K562 (cell line): ENCODE results near the gene ADGRB3. TPM values are rescaled to one million over a fixed set of nuclear protein-coding genes. Genes with fewer than 3 reads are reported as not detected.

Source experiments
- ATAC-seq: fragments of 200-7000 bp; cut with Tn5 transposase; 3 replicates; pipeline ENCODE4 v1.9.1; 2020; ENCODE audit warnings: moderate library complexity
- BruUV-seq: library from RNA; stranded (reverse); fragments of 400-500 nt; replicated peaks from 2 replicates; lab custom pipeline; 2021; lab: Mats Ljungman, UMichigan
- CTCF ChIA-PET: fragments of 300-600 bp; formaldehyde crosslinking; extraction: SDS; loops from one replicate; lab custom pipeline; 2021; ENCODE audit warnings: low intra/inter-chr PET ratio; lab: Yijun Ruan, JAX
- POLR2A ChIA-PET: fragments of 300-600, 350-650 bp; sonication (Branson Sonifier 250); formaldehyde crosslinking; extraction: SDS; loops from one replicate; lab custom pipeline; 2021; ENCODE audit warnings: antibody characterized with exemption, inconsistent platforms; lab: Yijun Ruan, JAX
- DNase-seq, 4 experiments: peaks; one replicate each; pipeline versions ENCODE4 v3.0.0 to v3.0.0-alpha.2; 2011 to 2018; ENCODE audit warnings: low spot score in 3 of 4, mixed read lengths in 3 of 4; ENCODE audit errors: extremely low read depth in 1 of 4
- FAIRE-seq: peaks from 2 replicates; lab custom pipeline; 2011; peaks lifted over from hg19 to GRCh38; lab: Jason Lieb, UNC
- H2AFZ ChIP-seq: 2 replicates; pipeline ENCODE4 v1.6.0; 2011; ENCODE audit warnings: low read depth, low read length, control low read depth, inconsistent platforms
- H3K27ac ChIP-seq: fragments of 200-600 bp; 3 replicates; pipeline ENCODE4 v1.8.0; 2011; ENCODE audit warnings: low read depth, mild to moderate bottlenecking, control low read depth, inconsistent platforms, low read length, moderate library complexity, mixed read lengths; ENCODE audit errors: extremely low read depth
- H3K27me3 ChIP-seq, 2 experiments: fragments of 300-600 bp in 1 of 2; 2 replicates in 1 of 2; 3 replicates in 1 of 2; pipeline versions ENCODE4 v1.6.0 to v1.8.0; 2011; ENCODE audit warnings: inconsistent platforms in 2 of 2, low read length in 2 of 2, mild to moderate bottlenecking in 1 of 2, mixed read lengths in 1 of 2, moderate library complexity in 1 of 2; ENCODE audit not compliant: control insufficient read depth in 2 of 2, insufficient read depth in 2 of 2
- H3K36me3 ChIP-seq: fragments of 300-600 bp; 3 replicates; pipeline ENCODE4 v1.8.0; 2011; ENCODE audit warnings: mild to moderate bottlenecking, low read length, inconsistent platforms; ENCODE audit not compliant: control insufficient read depth, insufficient read depth
- H3K4me1 ChIP-seq, 2 experiments: fragments of 200-600 bp in 1 of 2; replicated peaks in 1 of 2; 2 replicates in 1 of 2; 3 replicates in 1 of 2; pipeline versions ENCODE4 v1.5.1 to v1.8.0; 2011; ENCODE audit warnings: inconsistent platforms in 2 of 2, low read length in 2 of 2, mild to moderate bottlenecking in 1 of 2, mixed read lengths in 1 of 2, moderate library complexity in 1 of 2; ENCODE audit not compliant: control insufficient read depth in 2 of 2, insufficient read depth in 2 of 2
- H3K4me2 ChIP-seq: 2 replicates; pipeline ENCODE4 v1.6.1; 2011; ENCODE audit warnings: low read length, control low read depth, inconsistent platforms, mixed read lengths; ENCODE audit not compliant: insufficient read depth
- H3K4me3 ChIP-seq: fragments of 200-600 bp; sonication (generic), shearing (Covaris generic); 2 replicates; pipeline ENCODE4 v1.5.1; 2016; ENCODE audit warnings: control low read depth, inconsistent platforms
- H3K79me2 ChIP-seq: fragments of 200-600 bp; 3 replicates; pipeline ENCODE4 v1.8.0; 2011; ENCODE audit warnings: low read length, inconsistent platforms; ENCODE audit not compliant: control insufficient read depth, insufficient read depth
- H3K9ac ChIP-seq, 2 experiments: 2 replicates each; pipeline versions ENCODE4 v1.6.0 to v1.6.1; 2011; ENCODE audit warnings: low read depth in 2 of 2, low read length in 2 of 2, control low read depth in 1 of 2, inconsistent platforms in 1 of 2, mild to moderate bottlenecking in 1 of 2, mixed read lengths in 1 of 2; ENCODE audit not compliant: insufficient read depth in 1 of 2
- H3K9me1 ChIP-seq: one replicate; pipeline ENCODE4 v1.6.0; 2011; ENCODE audit warnings: inconsistent platforms, mild to moderate bottlenecking, low read length, moderate library complexity; ENCODE audit not compliant: control insufficient read depth, insufficient read depth
- H3K9me3 ChIP-seq: replicated peaks from 2 replicates; pipeline ENCODE4 v1.5.1; 2011; ENCODE audit warnings: low read depth, low read length, inconsistent platforms; ENCODE audit not compliant: control insufficient read depth, insufficient read depth
- H4K20me1 ChIP-seq: replicated peaks from 2 replicates; pipeline ENCODE4 v1.6.1; 2011; ENCODE audit warnings: low read length, inconsistent platforms, mixed read lengths; ENCODE audit not compliant: control insufficient read depth, insufficient read depth
- ARHGAP35 ChIP-seq: fragments of 450-650 bp; IDR thresholded peaks from 2 replicates; pipeline ENCODE4 v1.6.1; 2018; ENCODE audit not compliant: partially characterized antibody
- BRF1 ChIP-seq: IDR thresholded peaks from 3 replicates; pipeline ENCODE4 v1.6.1; 2011; ENCODE audit warnings: borderline replicate concordance, mild to moderate bottlenecking; ENCODE audit not compliant: insufficient read length; ENCODE audit errors: extremely low read depth
- FOXA3 ChIP-seq, 2 experiments: fragments of 450-650 bp in 1 of 2; sonication (generic) in 1 of 2; formaldehyde crosslinking; IDR thresholded peaks in 1 of 2; conservative IDR thresholded peaks in 1 of 2; 2 replicates each; pipeline versions ENCODE4 v1.4.0 to v1.8.0; 2020 to 2022; ENCODE audit warnings: mild to moderate bottlenecking in 2 of 2, missing genetic modification reagents in 1 of 2
- HDAC6 ChIP-seq: IDR thresholded peaks from 2 replicates; pipeline ENCODE4 v1.6.1; 2012; ENCODE audit warnings: low read depth, mild to moderate bottlenecking, control low read depth, inconsistent platforms, low read length, moderate library complexity
- IRF2 ChIP-seq: sonication (generic); formaldehyde crosslinking; IDR thresholded peaks from 2 replicates; pipeline ENCODE4 v1.8.1; 2022; ENCODE audit warnings: mild to moderate bottlenecking, missing genetic modification reagents
- MTA2 ChIP-seq: fragments of 450-650 bp; IDR thresholded peaks from 2 replicates; pipeline ENCODE4 v1.6.1; 2016; ENCODE audit warnings: low read depth
- POU5F1 ChIP-seq: fragments of 150-350 bp; IDR thresholded peaks from 2 replicates; pipeline ENCODE4 v1.6.1; 2014; ENCODE audit warnings: borderline replicate concordance, low read length, low read depth, mild to moderate bottlenecking; ENCODE audit not compliant: partially characterized antibody
- SMARCA4 ChIP-seq: fragments of 450-650 bp; IDR thresholded peaks from 2 replicates; pipeline ENCODE4 v1.6.1; 2016
- TOE1 ChIP-seq, 2 experiments: fragments of 450-650 bp in 1 of 2; sonication (generic) in 1 of 2; formaldehyde crosslinking in 1 of 2; IDR thresholded peaks; 2 replicates each; pipeline versions ENCODE4 v1.7.1 to v1.8.0; 2016 to 2022; ENCODE audit warnings: borderline replicate concordance in 2 of 2, mild to moderate bottlenecking in 2 of 2, antibody characterized with exemption in 1 of 2, inconsistent platforms in 1 of 2, low read depth in 1 of 2, missing genetic modification reagents in 1 of 2, moderate library complexity in 1 of 2
- TRIM24 ChIP-seq, 2 experiments: fragments of 450-650 bp; IDR thresholded peaks; 2 replicates each; pipeline ENCODE4 v1.6.1; 2016
- ZNF212 ChIP-seq: fragments of 450-650 bp; formaldehyde crosslinking; IDR thresholded peaks from 2 replicates; pipeline ENCODE4 v1.4.0; 2020; ENCODE audit warnings: mild to moderate bottlenecking
- ZNF717 ChIP-seq: fragments of 250-450 bp; sonication (Bioruptor Pico); IDR thresholded peaks from 2 replicates; pipeline ENCODE4 v1.5.0; 2021
- ZNF79 ChIP-seq: fragments of 250-450 bp; sonication (Bioruptor Pico); IDR thresholded peaks from 2 replicates; pipeline ENCODE4 v1.4.0; 2020; ENCODE audit warnings: low read depth, mild to moderate bottlenecking, moderate library complexity
- WGBS: fragments of 100-300 bp; shearing (Covaris generic); methylation state at CpG from one replicate; pipeline ENCODE4 v1.1.6; 2016; ENCODE audit warnings: low coverage, mixed read lengths; ENCODE audit not compliant: insufficient coverage; ENCODE audit errors: missing lambda C conversion rate; 5-methylcytosine and 5-hydroxymethylcytosine counted together
- in situ Hi-C: fragments of 300-500 bp; cut with MboI; formaldehyde crosslinking; loops from 4 replicates; pipeline ENCODE4 v1.15.0; 2018; ENCODE audit warnings: inconsistent platforms, mixed read lengths
- intact Hi-C: fragments of 100-400 bp; cut with micrococcal nuclease; formaldehyde crosslinking; loops from 2 replicates; pipeline ENCODE4 v1.14.2; 2022
- polyA plus RNA-seq, 8 experiments: library from polyadenylated mRNA; depleted of rRNA in 4 of 8; stranded (reverse) in 5 of 8; unstranded in 3 of 8; fragments of >200 nt; fragmentation: Nextera tagmentation in 2 of 8; fragmentation: Illumina TruSeq in 1 of 8; extraction: Ambion mirVana in 2 of 8; extraction: Trizol in 1 of 8; gene quantifications; 2 replicates each; pipeline versions ENCODE4 v1.2.1 to v1.2.3, GENCODE V29; 2011 to 2014; ENCODE audit warnings: inconsistent platforms in 1 of 8, missing spikeins in 1 of 8
- total RNA-seq, 7 experiments: library from RNA; depleted of rRNA in 6 of 7; stranded (reverse); fragments of >200 nt in 6 of 7; fragmentation: Illumina TruSeq in 2 of 7; extraction: Trizol in 2 of 7; gene quantifications; 2 replicates each; pipeline versions ENCODE4 v1.2.1 to v1.2.3, GENCODE V29; 2011 to 2021; ENCODE audit warnings: low replicate concordance in 1 of 7
- TF ChIP-seq, protein P1 (sequence below): fragments of 250-450 bp; sonication (Bioruptor Pico); IDR thresholded peaks from 2 replicates; pipeline ENCODE4 v1.4.0; 2020; ENCODE audit warnings: mild to moderate bottlenecking
- TF ChIP-seq, protein P2 (sequence below), 2 experiments: fragments of 450-650 bp in 1 of 2; sonication (generic) in 1 of 2; formaldehyde crosslinking in 1 of 2; IDR thresholded peaks in 1 of 2; conservative IDR thresholded peaks in 1 of 2; 2 replicates each; pipeline versions ENCODE4 v1.6.1 to v1.8.1; 2016 to 2023; ENCODE audit warnings: mild to moderate bottlenecking in 2 of 2, moderate library complexity in 2 of 2, inconsistent platforms in 1 of 2, missing genetic modification reagents in 1 of 2

Gene ADGRB3
- total and polyA plus RNA-seq, 9 of the 15 experiments (the other 6 are each of a cell fraction or from before 2014, with no cell fraction given): 0.90 to 7.8 (median 2.4) TPM

DNA sequence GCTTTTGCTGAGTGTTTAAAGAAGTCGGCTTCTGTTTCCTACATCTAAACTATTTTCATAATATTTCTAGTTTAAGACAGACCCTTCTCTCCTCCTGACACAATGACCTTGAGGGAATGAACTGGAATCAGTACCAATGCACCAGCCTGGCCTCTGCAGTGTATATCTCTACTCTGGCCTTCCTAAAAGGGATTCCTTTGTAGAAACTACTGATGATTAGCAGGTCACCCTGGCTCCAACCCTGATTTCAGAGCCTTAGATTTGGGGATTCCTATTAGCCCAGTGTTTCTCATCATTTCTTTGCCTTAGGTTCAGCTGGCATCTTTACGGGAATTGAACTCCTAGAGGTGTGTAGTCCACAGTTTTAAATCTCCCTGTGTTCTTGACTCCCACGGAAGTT lies 75.4 kb downstream of the ADGRB3 start:
- Histone ChIP-seq H4K20me1 (no peaks in the 10 kb centered on the region), H3K27ac (no peak overlapping the region), H3K4me1 (peaks cover 0 to 5% of the 10 kb centered on the region in 2 experiments; a peak in 2 of 5 replicates), H3K9me1 (no peaks in the 10 kb centered on the region), H3K79me2 (0 out of 3 replicates have a peak, but pooled peaks cover 3% of the 10 kb centered on the region), H3K27me3 (no peaks in the 10 kb centered on the region), H3K9me3 (no peaks in the 10 kb centered on the region; the same call in 1 of the 2 replicates), H2AFZ (no peak overlapping the region), H3K4me2 (no peak overlapping the region), H3K36me3 (no peaks in the 10 kb centered on the region), H3K4me3 (no peak overlapping the region), H3K9ac (no peak overlapping the region)
- in situ Hi-C loops (no loop called here), intact Hi-C loops (no loop called here)
- WGBS: 61% methylated on average over 3 of the region's 3 CpGs
- BruUV-seq: no TSS peak
- ChIA-PET CTCF (no interaction called here), POLR2A (interaction anchor here (1.2 to 1.8 kb wide), 3 partner anchors 9 to 26 kb away, joined by 3 to 5 read pairs (median 4); no protein-coding TSS in a partner anchor)
- FAIRE-seq (no peak), DNase-seq (no peak), ATAC-seq (peak; percentile 49)
- TF ChIP-seq MTA2: no peak
- no peak for TF ChIP-seq POU5F1
- TF ChIP-seq ZNF212 (CRISPR knock-in tag): no peak
- no peak for TF ChIP-seq FOXA3 (CRISPR knock-in tag; conservative IDR thresholded peaks at IDR 0.05 in 1 of 2, IDR thresholded peaks at IDR 0.05 in 1 of 2)
- TF ChIP-seq ZNF717 (CRISPR knock-in tag): no peak
- no peak for TF ChIP-seq HDAC6
- no peak for TF ChIP-seq SMARCA4
- no peak for TF ChIP-seq BRF1
- TF ChIP-seq TRIM24 (IDR thresholded peaks at IDR 0.05): no peak
- no peak for TF ChIP-seq ARHGAP35
- no peak for TF ChIP-seq TOE1 (IDR thresholded peaks at IDR 0.05; ENCODE audit: borderline replicate concordance)
- TF ChIP-seq TOE1 (CRISPR knock-in tag; IDR thresholded peaks at IDR 0.05; ENCODE audit: borderline replicate concordance, low read depth): no peak
- TF ChIP-seq, protein P1, sequence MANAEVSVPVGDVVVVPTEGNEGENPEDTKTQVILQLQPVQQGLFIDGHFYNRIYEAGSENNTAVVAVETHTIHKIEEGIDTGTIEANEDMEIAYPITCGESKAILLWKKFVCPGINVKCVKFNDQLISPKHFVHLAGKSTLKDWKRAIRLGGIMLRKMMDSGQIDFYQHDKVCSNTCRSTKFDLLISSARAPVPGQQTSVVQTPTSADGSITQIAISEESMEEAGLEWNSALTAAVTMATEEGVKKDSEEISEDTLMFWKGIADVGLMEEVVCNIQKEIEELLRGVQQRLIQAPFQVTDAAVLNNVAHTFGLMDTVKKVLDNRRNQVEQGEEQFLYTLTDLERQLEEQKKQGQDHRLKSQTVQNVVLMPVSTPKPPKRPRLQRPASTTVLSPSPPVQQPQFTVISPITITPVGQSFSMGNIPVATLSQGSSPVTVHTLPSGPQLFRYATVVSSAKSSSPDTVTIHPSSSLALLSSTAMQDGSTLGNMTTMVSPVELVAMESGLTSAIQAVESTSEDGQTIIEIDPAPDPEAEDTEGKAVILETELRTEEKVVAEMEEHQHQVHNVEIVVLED (CRISPR knock-in tag): no peak
- no peak for TF ChIP-seq IRF2 (CRISPR knock-in tag)
- TF ChIP-seq ZNF79: no peak
- TF ChIP-seq, protein P2, sequence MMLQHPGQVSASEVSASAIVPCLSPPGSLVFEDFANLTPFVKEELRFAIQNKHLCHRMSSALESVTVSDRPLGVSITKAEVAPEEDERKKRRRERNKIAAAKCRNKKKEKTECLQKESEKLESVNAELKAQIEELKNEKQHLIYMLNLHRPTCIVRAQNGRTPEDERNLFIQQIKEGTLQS (IDR thresholded peaks at IDR 0.05): no peak
- TF ChIP-seq, protein P2 (CRISPR knock-in tag; conservative IDR thresholded peaks at IDR 0.05): no peak
